ENCODE measurements around the gene SRGAP2B.
"Not testable (repeated sequence)": the region's sequence is repeated elsewhere in the genome, so short reads cannot be mapped to it uniquely, and the experiment has no call there.

GRCh38 chr1:144883022-144883421, 212.1 kb downstream of the SRGAP2B start:
- TF ChIP-seq, protein P1, sequence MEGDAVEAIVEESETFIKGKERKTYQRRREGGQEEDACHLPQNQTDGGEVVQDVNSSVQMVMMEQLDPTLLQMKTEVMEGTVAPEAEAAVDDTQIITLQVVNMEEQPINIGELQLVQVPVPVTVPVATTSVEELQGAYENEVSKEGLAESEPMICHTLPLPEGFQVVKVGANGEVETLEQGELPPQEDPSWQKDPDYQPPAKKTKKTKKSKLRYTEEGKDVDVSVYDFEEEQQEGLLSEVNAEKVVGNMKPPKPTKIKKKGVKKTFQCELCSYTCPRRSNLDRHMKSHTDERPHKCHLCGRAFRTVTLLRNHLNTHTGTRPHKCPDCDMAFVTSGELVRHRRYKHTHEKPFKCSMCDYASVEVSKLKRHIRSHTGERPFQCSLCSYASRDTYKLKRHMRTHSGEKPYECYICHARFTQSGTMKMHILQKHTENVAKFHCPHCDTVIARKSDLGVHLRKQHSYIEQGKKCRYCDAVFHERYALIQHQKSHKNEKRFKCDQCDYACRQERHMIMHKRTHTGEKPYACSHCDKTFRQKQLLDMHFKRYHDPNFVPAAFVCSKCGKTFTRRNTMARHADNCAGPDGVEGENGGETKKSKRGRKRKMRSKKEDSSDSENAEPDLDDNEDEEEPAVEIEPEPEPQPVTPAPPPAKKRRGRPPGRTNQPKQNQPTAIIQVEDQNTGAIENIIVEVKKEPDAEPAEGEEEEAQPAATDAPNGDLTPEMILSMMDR (IDR thresholded peaks at IDR 0.05; ENCODE audit: low read depth, low read length, poor library complexity, severe bottlenecking), result not testable (repeated sequence)
- TF ChIP-seq EZH2phosphoT487 (IDR thresholded peaks at IDR 0.05; ENCODE audit: borderline replicate concordance, low read length), result peak; percentile 83; the same call in 1 of the 2 replicates

All from DOHH2 (cell line).